Hepatic stellate cell (primary cell): ENCODE measurements around the gene OXCT1.
"Not testable (repeated sequence)": the region's sequence is repeated elsewhere in the genome, so short reads cannot be mapped to it uniquely, and the experiment has no call there.

Experiments used
- DNase-seq: peaks from one replicate; pipeline ENCODE4 v3.0.0; 2011; ENCODE audit warnings: low spot score

The OXCT1 gene

GRCh38 chr5:41773799-41774198, 96.4 kb downstream of the OXCT1 start:
- DNase-seq, result no peak

- peak; percentile 21 for DNase-seq
These were observed 97.3 kb downstream of the OXCT1 start for GRCh38 chr5:41772785-41773442.

- DNase-seq, result no peak
These were observed 98.2 kb downstream of the OXCT1 start for GRCh38 chr5:41772056-41772455.

- no peak for DNase-seq
These were observed 99.4 kb downstream of the OXCT1 start for GRCh38 chr5:41770799-41771198.

GRCh38 chr5:41768692-41769091, 101.5 kb downstream of the OXCT1 start:
- no peak for DNase-seq

GRCh38 chr5:41764650-41765049, 105.6 kb downstream of the OXCT1 start:
- no peak for DNase-seq

GRCh38 chr5:41763574-41763973, 106.7 kb downstream of the OXCT1 start:
- DNase-seq, result no peak

- peak; percentile 28 for DNase-seq
These were observed 107.1 kb downstream of the OXCT1 start for GRCh38 chr5:41763081-41763480.

GRCh38 chr5:41762426-41762825, 107.8 kb downstream of the OXCT1 start:
- DNase-seq, result no peak

- DNase-seq, result no peak
These were observed 108.6 kb downstream of the OXCT1 start for GRCh38 chr5:41761663-41762062.

- no peak for DNase-seq
These were observed 114.5 kb downstream of the OXCT1 start for GRCh38 chr5:41755705-41756104.

GRCh38 chr5:41754857-41755256, 115.4 kb downstream of the OXCT1 start:
- no peak for DNase-seq

- no peak for DNase-seq
These were observed 118.4 kb downstream of the OXCT1 start for GRCh38 chr5:41751867-41752266.

- DNase-seq, result no peak
These were observed 121.6 kb downstream of the OXCT1 start for GRCh38 chr5:41748631-41749030.

- DNase-seq, result no peak
These were observed 122.5 kb downstream of the OXCT1 start for GRCh38 chr5:41747708-41748107.

- no peak for DNase-seq
These were observed 122.9 kb downstream of the OXCT1 start for GRCh38 chr5:41747301-41747700.

GRCh38 chr5:41742608-41743007, 127.6 kb downstream of the OXCT1 start:
- DNase-seq, result not testable (repeated sequence)

GRCh38 chr5:41738710-41739354, 131.4 kb downstream of the OXCT1 start:
- DNase-seq, result no peak

- DNase-seq, result no peak
These were observed 133.6 kb downstream of the OXCT1 start for GRCh38 chr5:41736641-41737040.

GRCh38 chr5:41735213-41735612, 135.0 kb downstream of the OXCT1 start:
- no peak for DNase-seq

- not testable (repeated sequence) for DNase-seq
These were observed 140.8 kb downstream of the OXCT1 start for GRCh38 chr5:41729381-41729780.

- DNase-seq, result no peak
These were observed 141.9 kb downstream of the OXCT1 start for GRCh38 chr5:41728281-41728680.

GRCh38 chr5:41722359-41722950, 147.8 kb downstream of the OXCT1 start:
- no peak for DNase-seq

GRCh38 chr5:41721516-41721915, 148.7 kb downstream of the OXCT1 start:
- no peak for DNase-seq
